ENCODE data around the gene TNFAIP3.
"Not testable (repeated sequence)": the region's sequence is repeated elsewhere in the genome, so short reads cannot be mapped to it uniquely, and the experiment has no call there.

Gene TNFAIP3

GRCh38 chr6:137878486-137879285, 11.6 kb downstream of the TNFAIP3 start:
- no peak for DNase-seq (ENCODE audit: low read depth)

- DNase-seq (ENCODE audit: low read depth), result no peak
Observed at GRCh38 chr6:137879299-137879698, 12.2 kb downstream of the TNFAIP3 start.

DNA sequence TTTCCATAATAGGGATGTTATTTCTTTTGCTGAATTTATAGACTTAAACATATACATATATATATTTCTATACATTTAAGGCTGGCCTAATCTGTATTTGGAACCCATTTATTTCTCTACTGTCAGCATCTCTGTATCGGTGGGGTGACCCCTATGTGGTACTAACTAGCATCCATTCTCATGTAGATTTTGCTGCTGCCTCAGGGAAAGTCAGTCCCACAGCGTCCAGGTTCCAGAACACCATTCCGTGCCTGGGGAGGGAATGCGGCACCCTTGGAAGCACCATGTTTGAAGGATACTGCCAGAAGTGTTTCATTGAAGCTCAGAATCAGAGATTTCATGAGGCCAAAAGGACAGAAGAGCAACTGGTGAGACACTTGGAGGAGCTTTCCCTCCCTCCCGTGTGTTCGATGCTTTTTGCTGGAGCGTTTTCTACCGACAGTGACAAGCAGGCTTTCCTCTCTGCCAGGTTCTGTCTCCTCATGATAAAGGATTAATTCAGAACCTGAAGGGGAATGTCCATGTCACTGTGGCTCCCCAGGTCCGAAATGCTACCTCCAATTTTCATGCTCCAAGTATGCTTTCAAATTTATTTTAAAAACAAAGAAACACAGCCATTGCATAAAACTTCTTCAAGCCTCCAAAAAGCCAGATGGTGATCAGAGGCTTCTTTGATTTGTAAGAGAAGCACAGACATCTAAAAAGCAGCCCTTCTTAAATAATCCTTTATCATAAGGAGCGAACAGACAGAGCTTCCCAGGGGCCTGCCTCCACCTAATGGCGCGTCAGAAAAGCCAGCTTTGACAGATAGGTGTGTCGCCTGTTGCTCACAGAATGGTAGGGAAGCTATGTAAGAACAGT, 13.1 kb downstream of the TNFAIP3 start:
- no peak for DNase-seq (ENCODE audit: low read depth)

GRCh38 chr6:137880746-137881521, 13.9 kb downstream of the TNFAIP3 start:
- DNase-seq (ENCODE audit: low read depth), result no peak

DNA sequence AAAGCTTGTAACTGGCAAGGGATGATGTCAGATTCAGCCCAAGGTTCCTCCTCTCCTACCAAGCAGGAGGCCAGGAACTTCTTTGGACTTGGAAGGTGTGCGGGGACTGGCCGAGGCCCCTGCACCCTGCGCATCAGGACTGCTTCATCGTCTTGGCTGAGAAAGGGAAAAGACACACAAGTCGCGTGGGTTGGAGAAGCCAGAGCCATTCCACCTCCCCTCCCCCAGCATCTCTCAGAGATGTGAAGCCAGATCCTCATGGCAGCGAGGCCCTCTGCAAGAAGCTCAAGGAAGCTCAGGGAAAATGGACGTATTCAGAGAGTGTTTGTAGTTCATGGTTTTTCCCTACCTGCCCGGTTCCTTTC, 14.4 kb downstream of the TNFAIP3 start:
- no peak for DNase-seq (ENCODE audit: low read depth)

GRCh38 chr6:137882225-137882961, 15.3 kb downstream of the TNFAIP3 start:
- no peak for DNase-seq (ENCODE audit: low read depth)

- no peak for DNase-seq (ENCODE audit: low read depth)
Observed at GRCh38 chr6:137883400-137884148, 16.5 kb downstream of the TNFAIP3 start.

DNA sequence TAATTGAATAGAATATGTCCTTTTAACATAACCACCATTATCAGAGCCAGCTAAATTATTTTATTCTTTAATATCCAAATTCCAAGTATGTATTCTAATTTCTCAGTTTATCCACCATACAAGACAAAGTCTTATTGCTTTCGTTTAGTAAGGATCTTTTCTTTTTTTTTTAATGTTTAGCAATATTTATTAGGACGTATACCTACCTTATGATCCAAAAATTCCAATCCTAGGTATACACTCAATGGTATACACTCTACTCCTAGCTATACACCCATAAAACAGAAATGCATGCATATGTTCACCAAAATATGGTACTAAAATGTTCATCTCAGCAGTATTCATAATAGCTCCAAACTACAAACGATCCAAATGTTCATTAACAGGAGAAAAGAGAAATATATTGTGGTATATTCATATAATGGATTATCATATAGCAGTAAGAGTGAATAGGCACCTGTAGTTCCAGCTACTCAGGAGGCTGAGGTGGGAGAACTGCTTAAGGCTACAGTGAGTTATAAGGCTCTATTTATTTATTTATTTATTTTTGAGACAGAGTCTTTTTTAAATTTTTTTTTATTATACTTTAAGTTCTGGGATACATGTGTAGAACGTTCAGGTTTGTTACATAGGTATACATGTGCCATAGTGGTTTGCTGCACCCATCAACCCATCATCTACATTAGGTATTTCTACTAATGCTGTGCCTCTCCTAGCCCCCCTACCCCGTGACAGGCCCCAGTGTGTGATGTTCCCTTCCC, 17.3 kb downstream of the TNFAIP3 start:
- no peak for DNase-seq (ENCODE audit: low read depth)

- not testable (repeated sequence) for DNase-seq (ENCODE audit: low read depth)
Observed at GRCh38 chr6:137884910-137885229, 17.8 kb downstream of the TNFAIP3 start.

DNA sequence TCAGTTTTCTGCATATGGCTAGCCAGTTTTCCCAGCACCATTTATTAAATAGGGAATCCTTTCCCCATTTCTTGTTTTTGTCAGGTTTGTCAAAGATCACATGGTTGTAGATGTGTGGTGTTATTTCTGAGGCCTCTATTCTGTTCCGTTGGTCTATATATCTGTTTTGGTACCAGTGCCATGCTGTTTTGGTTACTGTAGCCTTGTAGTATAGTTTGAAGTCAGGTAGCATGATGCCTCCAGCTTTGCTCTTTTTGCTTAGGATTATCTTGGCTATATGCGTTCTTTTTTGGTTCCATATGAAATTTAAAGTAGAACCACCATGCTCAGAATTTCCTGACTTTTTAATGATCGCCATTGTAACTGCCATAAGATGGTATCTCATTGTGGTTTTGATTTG, 19.2 kb downstream of the TNFAIP3 start:
- DNase-seq (ENCODE audit: low read depth), result not testable (repeated sequence)

GRCh38 chr6:137890983-137891537, 24.0 kb downstream of the TNFAIP3 start:
- DNase-seq (ENCODE audit: low read depth), result no peak

GRCh38 chr6:137892271-137892708, 25.2 kb downstream of the TNFAIP3 start:
- no peak for DNase-seq (ENCODE audit: low read depth)

DNA sequence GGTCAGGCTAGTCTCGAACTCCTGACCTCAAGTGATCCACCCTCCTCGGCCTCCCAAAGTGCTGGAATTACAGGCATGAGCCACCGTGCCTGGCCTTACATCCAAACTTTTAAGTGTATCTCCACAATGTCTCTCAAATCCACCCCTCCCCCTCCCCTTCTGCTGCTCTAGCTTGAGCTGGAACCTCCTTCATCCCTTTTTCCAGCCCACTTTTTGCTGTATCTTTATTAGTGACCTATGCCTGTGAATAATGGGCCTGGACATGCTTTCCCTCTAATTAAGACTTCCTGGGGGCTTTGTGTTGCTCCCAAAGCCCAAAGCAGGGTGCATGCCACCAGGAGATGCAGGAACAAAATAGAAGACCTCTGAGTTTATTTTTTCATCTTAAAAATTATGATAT, 26.1 kb downstream of the TNFAIP3 start:
- DNase-seq (ENCODE audit: low read depth), result no peak

DNA sequence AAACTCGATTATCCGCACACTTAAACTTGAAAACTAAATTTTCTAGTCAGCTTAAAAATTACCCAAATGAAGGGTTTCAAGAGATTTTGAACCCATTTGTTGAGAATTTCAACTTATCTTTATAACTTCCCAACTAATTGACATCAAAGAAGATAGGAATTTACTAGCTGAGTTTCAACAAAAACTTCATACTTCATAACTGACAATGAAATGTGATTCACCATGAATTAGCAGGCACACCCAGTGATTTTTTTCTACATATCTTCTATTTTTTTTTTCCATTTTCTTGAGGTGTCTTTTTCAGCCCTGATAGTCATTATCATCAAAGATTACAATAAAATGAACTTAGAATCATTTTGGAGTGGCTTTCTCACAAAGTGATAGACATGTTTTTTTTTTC, 26.7 kb downstream of the TNFAIP3 start:
- DNase-seq (ENCODE audit: low read depth), result no peak

GRCh38 chr6:137894378-137894777, 27.3 kb downstream of the TNFAIP3 start:
- not testable (repeated sequence) for DNase-seq (ENCODE audit: low read depth)

GRCh38 chr6:137894779-137895385, 27.8 kb downstream of the TNFAIP3 start:
- no peak for DNase-seq (ENCODE audit: low read depth)

DNA sequence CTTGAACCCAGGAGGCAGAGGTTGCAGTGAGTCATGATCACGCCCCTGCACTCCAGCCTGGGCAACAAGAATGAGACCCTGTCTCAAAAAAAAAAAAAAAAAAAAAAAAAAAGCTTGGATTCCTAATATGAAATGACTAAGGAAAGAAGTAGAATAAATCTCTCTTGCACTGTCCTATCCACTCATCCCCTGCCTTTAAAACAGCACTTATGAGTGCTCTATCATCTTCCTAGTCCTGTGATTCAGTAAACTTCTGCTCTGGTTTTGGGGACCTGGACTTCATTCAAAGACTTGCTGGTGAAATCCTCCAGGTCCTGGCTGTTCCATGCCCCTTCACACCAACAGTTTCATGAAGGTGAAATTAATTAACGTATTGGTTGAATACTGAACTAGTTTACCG, 29.6 kb downstream of the TNFAIP3 start:
- no peak for DNase-seq (ENCODE audit: low read depth)

DNA sequence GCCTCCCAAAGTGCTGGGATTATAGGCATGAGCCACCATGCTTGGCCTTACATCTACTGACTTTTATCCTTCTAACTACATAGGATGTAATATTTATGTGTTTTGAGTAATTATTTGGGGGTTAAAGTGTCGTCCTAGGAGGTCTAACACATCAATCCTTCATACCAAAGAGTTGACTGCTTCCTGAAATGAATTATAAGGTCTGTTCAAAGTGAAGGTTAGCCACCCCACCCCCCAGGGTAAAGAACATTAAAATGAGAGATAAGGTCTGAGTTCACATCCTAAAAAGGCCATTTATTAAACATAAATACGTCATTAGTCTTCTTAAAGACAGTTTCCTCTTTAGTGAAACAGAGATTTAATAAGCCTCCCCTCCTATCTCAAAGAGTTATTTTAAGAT, 33.8 kb downstream of the TNFAIP3 start:
- no peak for DNase-seq (ENCODE audit: low read depth)

DNA sequence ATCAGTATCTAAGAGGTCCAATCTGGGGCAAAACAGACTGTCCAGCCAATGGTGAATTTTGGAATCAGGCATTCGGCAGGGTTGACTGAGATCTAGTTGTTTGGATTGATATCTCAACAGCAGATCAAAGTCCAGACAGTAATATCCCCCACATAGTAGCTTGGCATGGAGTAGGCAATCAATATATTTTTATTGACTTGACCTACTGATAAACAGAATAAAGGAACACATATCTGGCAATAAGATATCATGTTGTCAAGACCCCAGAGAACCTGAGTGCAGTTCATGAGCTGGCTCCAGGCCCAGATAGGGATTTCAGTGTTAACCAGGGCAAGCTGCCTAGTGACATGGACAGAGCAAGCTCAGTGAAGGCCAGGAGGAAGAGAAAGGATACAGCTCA, 34.4 kb downstream of the TNFAIP3 start:
- DNase-seq (ENCODE audit: low read depth), result no peak

DNA sequence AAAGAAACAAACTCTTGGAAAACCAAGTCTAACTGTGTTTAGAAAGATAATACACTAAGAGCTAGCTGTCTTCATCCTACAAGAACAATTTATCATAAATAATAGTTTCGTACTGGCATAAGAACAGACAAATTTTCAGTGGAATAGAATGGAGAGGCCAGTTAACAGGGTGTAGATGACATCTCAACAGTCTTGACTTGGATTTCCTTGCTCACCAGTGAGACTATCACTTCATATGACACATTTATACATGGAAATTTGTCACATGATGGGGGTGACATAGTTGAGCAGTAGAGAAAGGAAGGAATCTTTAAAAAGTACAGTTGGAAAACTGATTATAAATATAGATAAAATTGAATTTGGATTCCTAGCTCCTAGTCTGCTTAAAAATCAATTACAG, 35.6 kb downstream of the TNFAIP3 start:
- no peak for DNase-seq (ENCODE audit: low read depth)

Measured in CMK (cell line).